ENCODE measurements around the gene AKAP12. TPM values are rescaled to one million over a fixed set of nuclear protein-coding genes. Genes with fewer than 3 reads are reported as not detected.
A peak's percentile ranks its signal among the peaks of the same experiment; 100 is the strongest.
"Not testable (repeated sequence)": the region's sequence is repeated elsewhere in the genome, so short reads cannot be mapped to it uniquely, and the experiment has no call there.

AKAP12 gene
- total RNA-seq, 4 donors from 2014 or later: 25.7 to 61.7 (median 53.1) TPM

DNA sequence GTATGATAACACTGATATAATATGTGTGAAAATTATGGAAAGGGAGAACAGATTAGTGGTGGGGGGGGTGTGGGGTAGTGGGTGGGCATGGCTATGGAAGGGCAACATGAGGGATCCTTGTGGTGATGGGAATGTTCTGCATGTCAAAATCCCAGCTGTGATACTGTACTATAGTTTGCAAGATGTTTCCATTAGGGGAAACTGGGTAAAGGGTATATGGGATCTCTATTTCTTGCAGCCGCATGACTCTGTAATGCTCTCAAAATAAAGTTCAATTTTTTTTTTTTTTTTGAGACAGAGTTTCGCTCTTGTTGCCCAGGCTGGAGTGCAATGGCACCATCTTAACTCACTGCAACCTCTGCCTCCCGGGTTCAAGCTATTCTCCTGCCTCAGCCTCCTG, 137.3 kb downstream of the AKAP12 start:
- Histone ChIP-seq H3K36me3 (peaks cover 0 to 6% (median 0%) of the 10 kb centered on the region in 4 donors), H3K4me3 (no peak overlapping the region), H3K27ac (no peak overlapping the region), H3K27me3 (no peaks in the 10 kb centered on the region), H3K4me1 (peaks cover 4 to 19% (median 7%) of the 10 kb centered on the region in 4 donors), H3K9me3 (no peaks in the 10 kb centered on the region)
- DNase-seq: no peak
- TF ChIP-seq POLR2AphosphoS5 (IDR thresholded peaks at IDR 0.05) (no peak), POLR2A (IDR thresholded peaks at IDR 0.05) (no peak), EP300 (IDR thresholded peaks at IDR 0.05; ENCODE audit: low read depth) (no peak)
- TF ChIP-seq, protein P1, sequence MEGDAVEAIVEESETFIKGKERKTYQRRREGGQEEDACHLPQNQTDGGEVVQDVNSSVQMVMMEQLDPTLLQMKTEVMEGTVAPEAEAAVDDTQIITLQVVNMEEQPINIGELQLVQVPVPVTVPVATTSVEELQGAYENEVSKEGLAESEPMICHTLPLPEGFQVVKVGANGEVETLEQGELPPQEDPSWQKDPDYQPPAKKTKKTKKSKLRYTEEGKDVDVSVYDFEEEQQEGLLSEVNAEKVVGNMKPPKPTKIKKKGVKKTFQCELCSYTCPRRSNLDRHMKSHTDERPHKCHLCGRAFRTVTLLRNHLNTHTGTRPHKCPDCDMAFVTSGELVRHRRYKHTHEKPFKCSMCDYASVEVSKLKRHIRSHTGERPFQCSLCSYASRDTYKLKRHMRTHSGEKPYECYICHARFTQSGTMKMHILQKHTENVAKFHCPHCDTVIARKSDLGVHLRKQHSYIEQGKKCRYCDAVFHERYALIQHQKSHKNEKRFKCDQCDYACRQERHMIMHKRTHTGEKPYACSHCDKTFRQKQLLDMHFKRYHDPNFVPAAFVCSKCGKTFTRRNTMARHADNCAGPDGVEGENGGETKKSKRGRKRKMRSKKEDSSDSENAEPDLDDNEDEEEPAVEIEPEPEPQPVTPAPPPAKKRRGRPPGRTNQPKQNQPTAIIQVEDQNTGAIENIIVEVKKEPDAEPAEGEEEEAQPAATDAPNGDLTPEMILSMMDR (IDR thresholded peaks at IDR 0.05): no peak
- in situ Hi-C loops (cut with MboI; ENCODE audit: low pct_ligation_motif_present in 1 of 4, low pct_unique_long_range_greater_than_20kb in 1 of 4, low sequenced_read_pairs in 3 of 4) (no loop called here), intact Hi-C loops (cut with DNase I; ENCODE audit: low total_unique reads) (no loop called here)
- WGBS, 2 donors (ENCODE audit: low coverage in 1 of 2): 70 to 83% methylated on average over 2 to 3 of the region's 3 CpGs

DNA sequence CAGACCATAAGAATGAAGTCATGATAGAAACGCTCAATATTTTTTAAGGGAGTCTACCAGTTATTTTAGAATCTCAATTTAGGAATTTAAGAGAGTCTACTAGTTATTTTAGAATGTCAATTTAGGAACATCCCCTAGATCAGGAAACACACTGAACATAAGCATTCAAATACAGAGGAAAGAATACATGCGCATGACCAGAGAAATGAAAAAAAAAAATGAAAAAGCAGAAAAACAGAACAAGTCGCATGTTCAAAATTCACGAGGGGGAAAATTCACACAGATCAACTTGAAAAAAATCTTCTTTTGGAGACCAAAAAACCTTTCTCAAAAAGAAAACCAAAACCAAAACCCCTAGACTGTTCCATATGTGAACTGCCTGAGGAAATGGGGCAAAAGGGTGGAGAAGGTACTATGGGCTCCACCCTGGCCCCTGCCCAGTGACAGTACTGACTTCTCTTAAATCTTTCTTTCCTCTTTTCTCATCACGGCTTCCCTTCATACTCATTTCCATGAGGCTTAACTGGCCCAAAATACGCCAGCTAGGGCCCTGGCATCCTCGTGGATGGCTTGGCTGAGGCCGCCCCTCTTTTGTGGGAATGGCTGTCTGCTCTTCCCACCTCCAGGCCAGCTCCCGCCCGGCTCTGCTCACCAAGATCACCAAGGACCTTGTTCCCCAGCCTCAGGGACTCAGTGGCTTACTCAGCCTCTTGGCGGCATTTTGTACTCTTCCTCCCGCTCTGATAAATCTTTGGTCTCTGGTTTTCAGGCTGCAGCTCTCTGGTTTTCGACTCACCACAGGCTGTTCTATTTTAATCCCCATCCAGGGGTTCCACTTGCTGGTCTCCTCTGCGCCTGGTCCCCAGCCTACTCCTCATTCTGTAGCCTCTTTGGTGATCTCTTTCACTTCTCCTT, 140.4 kb downstream of the AKAP12 start:
- Histone ChIP-seq H3K36me3 (no peaks in the 10 kb centered on the region), H3K9me3 (no peaks in the 10 kb centered on the region), H3K27me3 (no peaks in the 10 kb centered on the region), H3K4me3 (peak overlapping the region in 2 of 4 donors; percentile 4 to 21), H3K4me1 (peaks cover 4 to 12% (median 5%) of the 10 kb centered on the region in 4 donors), H3K27ac (peak overlapping the region; percentile 28 to 64 (median 50))
- 77 to 82% methylated on average over 6 to 14 of the region's 14 CpGs for WGBS, 2 donors (ENCODE audit: low coverage in 1 of 2)
- intact Hi-C loops (cut with DNase I; ENCODE audit: low total_unique reads) (no loop called here), in situ Hi-C loops (cut with MboI; ENCODE audit: low pct_ligation_motif_present in 1 of 4, low pct_unique_long_range_greater_than_20kb in 1 of 4, low sequenced_read_pairs in 3 of 4) (no loop called here)
- no peak for DNase-seq
- no peak for TF ChIP-seq POLR2A (IDR thresholded peaks at IDR 0.05)
- TF ChIP-seq POLR2AphosphoS5 (IDR thresholded peaks at IDR 0.05): no peak
- TF ChIP-seq, protein P1 (IDR thresholded peaks at IDR 0.05): no peak
- TF ChIP-seq EP300 (IDR thresholded peaks at IDR 0.05; ENCODE audit: low read depth): no peak

DNA sequence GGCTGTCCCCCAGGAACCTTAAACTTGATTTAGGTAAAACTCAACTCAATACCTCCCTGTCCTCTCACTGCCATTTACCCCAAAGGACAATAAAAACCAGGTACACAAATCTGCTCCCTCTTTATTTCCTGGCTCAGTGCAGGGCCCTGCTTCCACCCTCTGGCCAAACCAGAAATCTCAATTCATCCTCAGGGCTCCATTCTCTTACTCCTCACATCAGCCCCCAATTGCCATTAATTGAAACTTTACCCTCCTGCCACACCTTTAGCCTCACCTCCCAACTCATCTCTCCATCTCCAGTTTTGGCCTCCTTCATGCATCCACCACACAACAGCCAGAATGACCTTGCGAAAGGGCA, 141.1 kb downstream of the AKAP12 start:
- intact Hi-C loops (cut with DNase I; ENCODE audit: low total_unique reads): no loop called here
- DNase-seq: no peak
- in situ Hi-C loops (cut with MboI; ENCODE audit: low pct_ligation_motif_present in 1 of 4, low pct_unique_long_range_greater_than_20kb in 1 of 4, low sequenced_read_pairs in 3 of 4): no loop called here
- H3K9me3 ChIP-seq: no peaks in the 10 kb centered on the region
- H3K4me3 ChIP-seq: no peak overlapping the region
- TF ChIP-seq, protein P1 (IDR thresholded peaks at IDR 0.05): no peak
- no peak for TF ChIP-seq POLR2A (IDR thresholded peaks at IDR 0.05)
- TF ChIP-seq EP300 (IDR thresholded peaks at IDR 0.05; ENCODE audit: low read depth): no peak
- TF ChIP-seq POLR2AphosphoS5 (IDR thresholded peaks at IDR 0.05): no peak
- peaks cover 4 to 12% (median 5%) of the 10 kb centered on the region in 4 donors for H3K4me1 ChIP-seq
- H3K27me3 ChIP-seq: no peaks in the 10 kb centered on the region
- 100% methylated on average over 1 of the region's 1 CpG; no CpG with 5 or more reads in 1 of the 2 donors for WGBS, 2 donors (ENCODE audit: low coverage in 1 of 2)
- H3K27ac ChIP-seq: peak overlapping the region; percentile 28 to 64 (median 50)
- H3K36me3 ChIP-seq: no peaks in the 10 kb centered on the region

DNA sequence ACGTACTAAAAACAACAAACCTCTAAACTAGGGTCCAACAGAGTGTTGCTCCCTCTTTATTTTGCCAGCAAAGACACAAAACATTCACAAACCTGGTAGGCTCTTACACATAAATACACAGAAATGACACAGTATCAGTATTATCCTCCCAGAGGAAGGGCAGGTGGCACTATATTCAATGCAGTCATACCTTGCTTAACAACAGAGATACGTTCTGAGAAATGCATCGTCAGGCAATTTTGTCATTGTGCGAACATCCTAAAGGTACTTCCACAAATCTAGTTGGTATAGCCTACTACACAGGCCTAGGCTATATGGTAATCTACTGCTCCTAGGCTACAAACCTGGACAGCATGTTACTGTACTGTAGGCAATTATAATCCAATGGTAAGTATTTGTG, 142.0 kb downstream of the AKAP12 start:
- Histone ChIP-seq H3K4me1 (peaks cover 4 to 12% (median 5%) of the 10 kb centered on the region in 4 donors), H3K36me3 (no peaks in the 10 kb centered on the region), H3K27me3 (no peaks in the 10 kb centered on the region), H3K9me3 (no peaks in the 10 kb centered on the region), H3K27ac (no peak overlapping the region), H3K4me3 (no peak overlapping the region)
- WGBS, 2 donors (ENCODE audit: low coverage in 1 of 2): 68 to 80% methylated on average over 3 to 4 of the region's 4 CpGs
- no peak for TF ChIP-seq POLR2AphosphoS5 (IDR thresholded peaks at IDR 0.05)
- TF ChIP-seq, protein P1 (IDR thresholded peaks at IDR 0.05): no peak
- no peak for TF ChIP-seq EP300 (IDR thresholded peaks at IDR 0.05; ENCODE audit: low read depth)
- TF ChIP-seq POLR2A (IDR thresholded peaks at IDR 0.05): no peak
- intact Hi-C loops (cut with DNase I; ENCODE audit: low total_unique reads): no loop called here
- DNase-seq: no peak
- in situ Hi-C loops (cut with MboI; ENCODE audit: low pct_ligation_motif_present in 1 of 4, low pct_unique_long_range_greater_than_20kb in 1 of 4, low sequenced_read_pairs in 3 of 4): no loop called here

DNA sequence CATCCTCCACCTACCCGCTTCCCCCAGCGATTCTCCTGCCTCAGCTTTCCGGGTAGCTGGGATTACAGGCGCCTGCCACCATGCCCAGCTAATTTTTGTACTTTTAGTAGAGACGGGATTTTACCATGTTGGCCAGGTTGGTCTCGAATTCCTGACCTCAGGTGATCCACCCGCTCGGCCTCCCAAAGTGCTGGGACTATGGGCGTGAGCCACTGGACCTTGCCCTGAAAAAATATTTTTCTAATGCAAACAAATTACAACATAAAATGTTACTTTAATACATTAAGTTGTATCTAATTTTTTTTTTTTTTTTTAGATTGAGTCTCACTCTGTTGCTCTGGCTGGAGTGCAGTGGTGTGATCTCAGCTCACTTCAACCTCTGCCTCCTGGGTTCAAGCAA, 142.9 kb downstream of the AKAP12 start:
- H3K9me3 ChIP-seq; DNase-seq; H3K27me3 ChIP-seq; intact Hi-C loops (cut with DNase I; ENCODE audit: low total_unique reads); H3K4me3 ChIP-seq; H3K27ac ChIP-seq; H3K36me3 ChIP-seq; in situ Hi-C loops (cut with MboI; ENCODE audit: low pct_ligation_motif_present in 1 of 4, low pct_unique_long_range_greater_than_20kb in 1 of 4, low sequenced_read_pairs in 3 of 4): not testable (repeated sequence)
- peaks cover 4 to 15% (median 5%) of the 10 kb centered on the region in 4 donors for H3K4me1 ChIP-seq
- WGBS, 2 donors (ENCODE audit: low coverage in 1 of 2): 95% methylated on average over 9 of the region's 9 CpGs; no CpG with 5 or more reads in 1 of the 2 donors
